IMR-90 (cell line): ENCODE results near the gene NTM. TPM values are rescaled to one million over a fixed set of nuclear protein-coding genes. Genes with fewer than 3 reads are reported as not detected.
A peak's percentile ranks its signal among the peaks of the same experiment; 100 is the strongest.

Source experiments
- ATAC-seq: fragments of 200-7000 bp; cut with Tn5 transposase; 2 replicates; pipeline ENCODE4 v1.9.1; 2020; ENCODE audit warnings: low read depth, mild to moderate bottlenecking, moderate library complexity
- BruUV-seq: library from RNA; stranded (reverse); fragments of 400-500 nt; replicated peaks from 2 replicates; lab custom pipeline; 2021; lab: Mats Ljungman, UMichigan
- CTCF ChIA-PET: fragments of 300-600 bp; formaldehyde crosslinking; extraction: SDS; loops from one replicate; lab custom pipeline; 2021; ENCODE audit warnings: antibody characterized with exemption; lab: Yijun Ruan, JAX
- POLR2A ChIA-PET: fragments of 300-600 bp; sonication (Branson Sonifier 250); formaldehyde crosslinking; loops from one replicate; lab custom pipeline; 2022; ENCODE audit warnings: antibody characterized with exemption; ENCODE audit not compliant: unreplicated experiment; lab: Charles Lee
- DNase-seq: peaks from one replicate; pipeline ENCODE4 v3.0.0; 2013
- H2AFZ ChIP-seq: replicated peaks from 2 replicates; pipeline ENCODE3; 2013; ENCODE audit warnings: low read length, mild to moderate bottlenecking; ENCODE audit not compliant: poor library complexity
- H2AK5ac ChIP-seq: 2 replicates; pipeline ENCODE4 v1.6.1; 2013; ENCODE audit warnings: low read depth, low read length, inconsistent platforms
- H2AK9ac ChIP-seq: replicated peaks from 2 replicates; pipeline ENCODE3; 2013; ENCODE audit warnings: mild to moderate bottlenecking, low read depth, low read length, moderate library complexity; ENCODE audit not compliant: poor library complexity
- H2BK120ac ChIP-seq: 2 replicates; pipeline ENCODE4 v1.6.1; 2013; ENCODE audit warnings: low read depth, low read length, inconsistent platforms
- H2BK15ac ChIP-seq: 3 replicates; pipeline ENCODE4 v1.6.1; 2013; ENCODE audit warnings: low read depth, low read length, inconsistent platforms
- H2BK20ac ChIP-seq: 2 replicates; pipeline ENCODE4 v1.6.1; 2013; ENCODE audit warnings: low read depth, mild to moderate bottlenecking, inconsistent platforms, low read length, moderate library complexity
- H2BK5ac ChIP-seq: 2 replicates; pipeline ENCODE4 v1.6.1; 2013; ENCODE audit warnings: mild to moderate bottlenecking, low read depth, low read length, inconsistent platforms; ENCODE audit not compliant: poor library complexity, severe bottlenecking
- H3K14ac ChIP-seq: replicated peaks from 2 replicates; pipeline ENCODE4 v1.6.1; 2013; ENCODE audit warnings: low read depth, low read length, inconsistent platforms
- H3K18ac ChIP-seq: 2 replicates; pipeline ENCODE4 v1.6.1; 2013; ENCODE audit warnings: low read depth, low read length, control low read depth
- H3K23ac ChIP-seq: 2 replicates; pipeline ENCODE4 v1.6.1; 2013; ENCODE audit warnings: low read depth, low read length, inconsistent platforms
- H3K27ac ChIP-seq: 2 replicates; pipeline ENCODE4 v1.5.1; 2013; ENCODE audit warnings: mild to moderate bottlenecking, control low read depth, low read length; ENCODE audit not compliant: insufficient read depth
- H3K27me3 ChIP-seq: 2 replicates; pipeline ENCODE4 v1.6.1; 2013; ENCODE audit warnings: low read length; ENCODE audit not compliant: control insufficient read depth, insufficient read depth
- H3K36me3 ChIP-seq: 2 replicates; pipeline ENCODE4 v1.6.1; 2013; ENCODE audit warnings: low read length, mixed read lengths; ENCODE audit not compliant: control insufficient read depth, insufficient read depth
- H3K4ac ChIP-seq: 2 replicates; pipeline ENCODE4 v1.6.1; 2013; ENCODE audit warnings: low read depth, low read length, inconsistent platforms
- H3K4me1 ChIP-seq: 2 replicates; pipeline ENCODE4 v1.6.1; 2013; ENCODE audit warnings: low read length, mixed read lengths; ENCODE audit not compliant: control insufficient read depth, insufficient read depth
- H3K4me2 ChIP-seq: 2 replicates; pipeline ENCODE4 v1.6.1; 2013; ENCODE audit warnings: low read depth, mild to moderate bottlenecking, control low read depth, low read length, moderate library complexity
- H3K4me3 ChIP-seq: 2 replicates; pipeline ENCODE4 v1.5.1; 2013; ENCODE audit warnings: low read depth, mild to moderate bottlenecking, control low read depth, low read length, moderate library complexity; ENCODE audit not compliant: insufficient read depth
- H3K56ac ChIP-seq: 2 replicates; pipeline ENCODE4 v1.6.1; 2013; ENCODE audit warnings: low read length, inconsistent platforms; ENCODE audit not compliant: insufficient read depth; ENCODE audit errors: extremely low read depth
- H3K79me1 ChIP-seq, 2 experiments: 2 replicates each; pipeline ENCODE4 v1.6.1; 2013; ENCODE audit warnings: low read length in 2 of 2, inconsistent platforms in 1 of 2, low read depth in 1 of 2
- H3K9ac ChIP-seq: 2 replicates; pipeline ENCODE4 v1.6.1; 2013; ENCODE audit warnings: low read depth, low read length, control low read depth
- H3K9me1 ChIP-seq: 2 replicates; pipeline ENCODE4 v1.6.1; 2013; ENCODE audit warnings: low read length, inconsistent platforms; ENCODE audit not compliant: insufficient read depth
- H3K9me3 ChIP-seq: 2 replicates; pipeline ENCODE4 v1.6.1; 2013; ENCODE audit warnings: low read length; ENCODE audit not compliant: control insufficient read depth, insufficient read depth
- H4K20me1 ChIP-seq: 2 replicates; pipeline ENCODE4 v1.6.1; 2013; ENCODE audit warnings: low read length, inconsistent platforms; ENCODE audit not compliant: insufficient read depth
- H4K5ac ChIP-seq: 2 replicates; pipeline ENCODE4 v1.6.1; 2013; ENCODE audit warnings: mild to moderate bottlenecking, low read depth, low read length, control low read depth
- H4K8ac ChIP-seq, 2 experiments: 2 replicates each; pipeline ENCODE4 v1.6.1; 2013; ENCODE audit warnings: low read depth in 2 of 2, low read length in 2 of 2, control low read depth in 1 of 2, inconsistent platforms in 1 of 2
- H4K91ac ChIP-seq: 2 replicates; pipeline ENCODE4 v1.6.1; 2013; ENCODE audit warnings: low read depth, low read length, inconsistent platforms; ENCODE audit not compliant: insufficient read depth
- BHLHE40 ChIP-seq: fragments of 150-350 bp; IDR thresholded peaks from 2 replicates; pipeline ENCODE4 v1.6.1; 2016; ENCODE audit warnings: mild to moderate bottlenecking, low read depth, low read length
- CEBPB ChIP-seq: IDR thresholded peaks from 2 replicates; pipeline ENCODE4 v1.6.1; 2012; ENCODE audit warnings: low read depth, low read length, improper control_type of control experiment
- CTCF ChIP-seq: conservative IDR thresholded peaks from 2 replicates; pipeline ENCODE4 v1.5.1; 2012; ENCODE audit warnings: mild to moderate bottlenecking, low read depth, low read length, improper control_type of control experiment
- FOS ChIP-seq: fragments of 150-350 bp; IDR thresholded peaks from 2 replicates; pipeline ENCODE4 v1.6.1; 2016; ENCODE audit warnings: low read depth, low read length
- MAFK ChIP-seq: IDR thresholded peaks from 2 replicates; pipeline ENCODE4 v1.6.1; 2012; ENCODE audit warnings: low read depth, low read length, improper control_type of control experiment
- MAZ ChIP-seq: IDR thresholded peaks from 2 replicates; pipeline ENCODE4 v1.6.1; 2012; ENCODE audit warnings: low read depth, mild to moderate bottlenecking, low read length, improper control_type of control experiment, moderate library complexity, borderline replicate concordance
- NFE2L2 ChIP-seq: fragments of 150-350 bp; IDR thresholded peaks from 2 replicates; pipeline ENCODE4 v1.6.1; 2016; ENCODE audit warnings: low read depth, mild to moderate bottlenecking, low read length
- POLR2A ChIP-seq: IDR thresholded peaks from 2 replicates; pipeline ENCODE4 v1.6.1; 2012; ENCODE audit warnings: mild to moderate bottlenecking, low read depth, low read length
- RAD21 ChIP-seq: IDR thresholded peaks from 2 replicates; pipeline ENCODE4 v1.6.1; 2012; ENCODE audit warnings: low read length, improper control_type of control experiment
- RFX5 ChIP-seq: IDR thresholded peaks from 2 replicates; pipeline ENCODE4 v1.8.0; 2012; ENCODE audit warnings: low read depth, mild to moderate bottlenecking, low read length, moderate library complexity
- SMC3 ChIP-seq: fragments of 150-350 bp; IDR thresholded peaks from 2 replicates; pipeline ENCODE4 v1.6.1; 2016; ENCODE audit warnings: low read depth, mild to moderate bottlenecking, antibody characterized with exemption, low read length, moderate library complexity
- USF2 ChIP-seq: fragments of 150-350 bp; IDR thresholded peaks from 2 replicates; pipeline ENCODE4 v1.6.1; 2017; ENCODE audit warnings: mild to moderate bottlenecking, antibody characterized with exemption, low read length, low read depth
- WGBS, 2 experiments: methylation state at CpG; one replicate each; pipeline versions ENCODE4 v1.1.5 to v1.1.7; 2013; ENCODE audit warnings: missing lambda C conversion rate in 2 of 2; ENCODE audit not compliant: insufficient read length in 1 of 2; ENCODE audit errors: extremely low coverage in 2 of 2; 5-methylcytosine and 5-hydroxymethylcytosine counted together
- dilution Hi-C: fragments of 300-500 bp; cut with HindIII; formaldehyde crosslinking; loops from one replicate; pipeline ENCODE4 v1.14.3; 2018; ENCODE audit warnings: low sequenced_read_pairs; ENCODE audit not compliant: unreplicated experiment
- in situ Hi-C: fragments of 300-500 bp; cut with MboI; formaldehyde crosslinking; loops from 3 replicates; pipeline ENCODE4 v1.14.3; 2019; ENCODE audit warnings: low sequenced_read_pairs, inconsistent platforms, mixed read lengths
- intact Hi-C: fragments of 100-400 bp; cut with micrococcal nuclease; formaldehyde crosslinking; loops from 2 replicates; pipeline ENCODE4 v1.10.0; 2022
- polyA plus RNA-seq, 3 experiments: library from polyadenylated mRNA; depleted of rRNA; stranded (reverse); fragments of >200 nt; gene quantifications; 2 replicates each; pipeline ENCODE4 v1.2.3, GENCODE V29; 2012; ENCODE audit warnings: low replicate concordance in 1 of 3
- total RNA-seq: library from RNA; depleted of rRNA; stranded (reverse); fragments of >200 nt; gene quantifications from 2 replicates; pipeline ENCODE4 v1.2.3, GENCODE V29; 2012
- TF ChIP-seq, protein P1 (sequence below): fragments of 150-350 bp; IDR thresholded peaks from 2 replicates; pipeline ENCODE4 v1.6.1; 2016; ENCODE audit warnings: low read depth, mild to moderate bottlenecking, low read length, moderate library complexity, borderline replicate concordance

NTM gene
- total and polyA plus RNA-seq, 2 of the 4 experiments (the other 2 are of a cell fraction), result 19.5 to 25.5 TPM

- TF ChIP-seq SMC3, result no peak
- TF ChIP-seq RAD21, result no peak
These were observed 686.3 kb downstream of the NTM start (continued) for GRCh38 chr11:132056689-132057088.

DNA sequence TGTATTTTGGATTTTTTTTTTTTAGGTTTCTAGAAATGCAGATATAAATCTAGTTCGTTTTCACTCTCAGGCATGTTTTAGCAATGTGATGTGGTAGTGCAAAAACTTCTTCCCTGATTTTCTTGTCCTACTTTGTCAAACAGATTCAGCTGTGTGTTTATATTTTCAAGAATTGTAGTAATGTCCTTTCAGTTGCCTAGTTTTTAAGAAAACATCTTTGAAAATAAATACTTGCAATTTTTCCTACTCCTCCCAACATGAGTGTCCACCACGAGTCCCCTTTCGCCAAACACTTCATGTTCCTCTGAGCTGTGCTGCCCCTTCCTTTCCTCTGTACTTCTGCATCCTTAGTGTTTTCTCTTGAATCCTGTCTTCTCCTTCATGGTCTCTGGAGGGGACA lies 686.9 kb downstream of the NTM start:
- intact Hi-C loops (loop anchor here (5.0 kb wide), 1 partner anchor 70 kb away; no protein-coding TSS in a partner anchor), in situ Hi-C loops (loop anchor here (10.0 to 25.0 kb wide), 2 partner anchors 172 to 1645 kb away; no protein-coding TSS in a partner anchor), dilution Hi-C loops (no loop called here)
- Histone ChIP-seq H2BK120ac (peak overlapping the region; percentile 90), H3K14ac (peak overlapping the region; percentile 84), H4K8ac (peak overlapping the region; percentile 33 to 90), H3K36me3 (no peaks in the 10 kb centered on the region), H3K18ac (peak overlapping the region; percentile 99), H2AFZ (no peak overlapping the region), H2AK5ac (peak overlapping the region; percentile 84), H3K4ac (peak overlapping the region; percentile 84), H3K79me1 (peaks cover 11 to 55% of the 10 kb centered on the region in 2 experiments; a peak in 3 of 4 replicates), H3K9me1 (peaks cover 30% of the 10 kb centered on the region), H3K9ac (peak overlapping the region; percentile 50; the same call in 1 of the 2 replicates), H3K4me2 (peak overlapping the region; percentile 13), H4K20me1 (no peaks in the 10 kb centered on the region), H3K56ac (peak overlapping the region; percentile 61; the same call in 1 of the 2 replicates), H2BK5ac (peak overlapping the region; percentile 95), H2BK20ac (peak overlapping the region; percentile 87), H4K91ac (peak overlapping the region; percentile 95), H3K4me1 (peaks cover 38% of the 10 kb centered on the region), H3K4me3 (no peak overlapping the region), H3K27ac (peak overlapping the region; percentile 93), H2BK15ac (peak overlapping the region; percentile 94; the same call in 2 of the 3 replicates), H2AK9ac (no peak overlapping the region), H4K5ac (peak overlapping the region; percentile 90), H3K9me3 (no peaks in the 10 kb centered on the region), H3K27me3 (no peaks in the 10 kb centered on the region), H3K23ac (peak overlapping the region; percentile 81)
- ATAC-seq (no peak), DNase-seq (peak; percentile 29)
- no CpG with 5 or more reads among the region's 3 CpGs for WGBS, 2 experiments
- POLR2A ChIA-PET, result interaction anchor here (0.5 to 1.6 kb wide), 3 partner anchors 9 to 54 kb away, joined by 3 to 6 read pairs (median 4); no protein-coding TSS in a partner anchor
- no TSS peak for BruUV-seq
- CTCF ChIA-PET, result interaction anchor here (0.7 to 1.5 kb wide), 3 partner anchors 15 to 134 kb away, joined by 4 to 5 read pairs (median 4); no protein-coding TSS in a partner anchor
- TF ChIP-seq MAZ (no peak), BHLHE40 (no peak), POLR2A (no peak), RFX5 (no peak), MAFK (no peak), FOS (no peak), RAD21 (no peak), USF2 (no peak), NFE2L2 (no peak), CTCF (no peak), SMC3 (no peak), CEBPB (no peak)
- TF ChIP-seq, protein P1, sequence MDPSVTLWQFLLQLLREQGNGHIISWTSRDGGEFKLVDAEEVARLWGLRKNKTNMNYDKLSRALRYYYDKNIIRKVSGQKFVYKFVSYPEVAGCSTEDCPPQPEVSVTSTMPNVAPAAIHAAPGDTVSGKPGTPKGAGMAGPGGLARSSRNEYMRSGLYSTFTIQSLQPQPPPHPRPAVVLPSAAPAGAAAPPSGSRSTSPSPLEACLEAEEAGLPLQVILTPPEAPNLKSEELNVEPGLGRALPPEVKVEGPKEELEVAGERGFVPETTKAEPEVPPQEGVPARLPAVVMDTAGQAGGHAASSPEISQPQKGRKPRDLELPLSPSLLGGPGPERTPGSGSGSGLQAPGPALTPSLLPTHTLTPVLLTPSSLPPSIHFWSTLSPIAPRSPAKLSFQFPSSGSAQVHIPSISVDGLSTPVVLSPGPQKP, result no peak
